Sigmoid colon (tissue), 7 donors: ENCODE data around the gene GFM2. TPM values are rescaled to one million over a fixed set of nuclear protein-coding genes. Genes with fewer than 3 reads are reported as not detected.

ENCODE experiments used
- DNase-seq: peaks from one replicate; pipeline ENCODE4 v3.0.0-alpha.2; 2019
- H3K27ac ChIP-seq, 4 donors: fragments of 200-600 bp; sonication (generic); one replicate each; pipeline ENCODE4 v1.5.1; 2016 to 2019; ENCODE audit warnings: mild to moderate bottlenecking in 1 of 4
- H3K27me3 ChIP-seq, 3 donors: fragments of 200-600 bp; sonication (generic); one replicate each; pipeline ENCODE4 v1.5.1; 2019; ENCODE audit warnings: mild to moderate bottlenecking in 1 of 3
- H3K36me3 ChIP-seq, 4 donors: fragments of 200-600 bp; sonication (generic); one replicate each; pipeline ENCODE4 v1.5.1; 2016 to 2019
- H3K4me1 ChIP-seq, 4 donors: fragments of 200-600 bp; sonication (generic); one replicate each; pipeline ENCODE4 v1.5.1; 2017 to 2019
- H3K4me3 ChIP-seq, 4 donors: fragments of 200-600 bp; sonication (generic); one replicate each; pipeline ENCODE4 v1.5.1; 2017 to 2019; ENCODE audit warnings: mild to moderate bottlenecking in 2 of 4, moderate library complexity in 1 of 4
- H3K9me3 ChIP-seq, 4 donors: fragments of 200-600 bp in 3 of 4; sonication (generic) in 3 of 4; one replicate each; pipeline versions ENCODE4 v1.5.1 to v1.6.1; 2013 to 2019
- CTCF ChIP-seq, 4 experiments: fragments of 450-650 bp in 3 of 4; fragments of 200-600 bp in 1 of 4; IDR thresholded peaks; one replicate each; pipeline ENCODE4 v1.5.1; 2016 to 2019; ENCODE audit warnings: antibody characterized with exemption in 4 of 4, mild to moderate bottlenecking in 3 of 4, moderate library complexity in 2 of 4
- EP300 ChIP-seq, 4 donors: sonication (generic); formaldehyde crosslinking; IDR thresholded peaks; one replicate each; pipeline ENCODE4 v1.6.1; 2017; ENCODE audit warnings: antibody characterized with exemption in 4 of 4
- POLR2A ChIP-seq, 2 donors: fragments of 450-650 bp; IDR thresholded peaks; one replicate each; pipeline ENCODE4 v1.6.1; 2016; ENCODE audit warnings: antibody characterized with exemption in 2 of 2, mild to moderate bottlenecking in 2 of 2, moderate library complexity in 2 of 2
- POLR2AphosphoS5 ChIP-seq, 4 donors: sonication (generic); formaldehyde crosslinking; IDR thresholded peaks; one replicate each; pipeline ENCODE4 v1.6.1; 2017; ENCODE audit warnings: antibody characterized with exemption in 4 of 4
- WGBS, 2 donors: extraction: QIAGEN DNeasy Blood & Tissue Kit; methylation state at CpG; one replicate each; pipeline ENCODE4 v1.1.7; 2013; 5-methylcytosine and 5-hydroxymethylcytosine counted together
- intact Hi-C: fragments of 100-400 bp; cut with DNase I; formaldehyde crosslinking; loops from one replicate; pipeline ENCODE4 v1.15.1; 2023
- polyA plus RNA-seq, 3 donors: library from polyadenylated mRNA; stranded (reverse); fragments of 200-250 nt; gene quantifications; one replicate each; pipeline ENCODE4 v1.2.3, GENCODE V29; 2013
- total RNA-seq, 4 donors: library from RNA; depleted of rRNA; stranded (reverse); fragments of >200 nt; gene quantifications; one replicate each; pipeline ENCODE4 v1.1.0, GENCODE V29; 2016
- donor health status: healthy with polysubstance abuse.
- donor health status: Bipolar disorder and iron deficiency.
- donor health status: healthy.

Gene GFM2
- total and polyA plus RNA-seq, 7 donors: 15.3 to 26.1 (median 17.6) TPM

GRCh38 chr5:74736759-74737158 is 30.2 kb downstream of the GFM2 start:
- no peaks in the 10 kb centered on the region for H3K9me3 ChIP-seq
- no peak for DNase-seq
- TF ChIP-seq POLR2A (IDR thresholded peaks at IDR 0.05) (no peak), POLR2AphosphoS5 (IDR thresholded peaks at IDR 0.05) (no peak), EP300 (IDR thresholded peaks at IDR 0.05) (no peak)
- no peaks in the 10 kb centered on the region for H3K4me1 ChIP-seq
- no peak overlapping the region for H3K27ac ChIP-seq
- WGBS, 2 donors: 94 to 98% methylated on average over 6 of the region's 6 CpGs
- no peaks in the 10 kb centered on the region for H3K27me3 ChIP-seq
- peaks cover 0 to 92% (median 29%) of the 10 kb centered on the region in 4 donors for H3K36me3 ChIP-seq
- intact Hi-C loops: no loop called here
- H3K4me3 ChIP-seq: no peak overlapping the region

- WGBS, 2 donors: 95 to 97% methylated on average over 1 of the region's 1 CpG
- Histone ChIP-seq H3K9me3 (no peaks in the 10 kb centered on the region), H3K27me3 (no peaks in the 10 kb centered on the region), H3K4me1 (no peaks in the 10 kb centered on the region), H3K4me3 (no peak overlapping the region), H3K36me3 (peaks cover 3 to 100% (median 34%) of the 10 kb centered on the region in 4 donors), H3K27ac (no peak overlapping the region)
- intact Hi-C loops: no loop called here
- no peak for DNase-seq
- TF ChIP-seq POLR2AphosphoS5 (IDR thresholded peaks at IDR 0.05): no peak
- no peak for TF ChIP-seq POLR2A (IDR thresholded peaks at IDR 0.05)
- no peak for TF ChIP-seq CTCF (IDR thresholded peaks at IDR 0.05)
- no peak for TF ChIP-seq EP300 (IDR thresholded peaks at IDR 0.05)
These were observed 41.6 kb downstream of the GFM2 start for GRCh38 chr5:74725331-74725730.

GRCh38 chr5:74722271-74722670 is 44.6 kb downstream of the GFM2 start:
- intact Hi-C loops: no loop called here
- Histone ChIP-seq H3K4me1 (no peaks in the 10 kb centered on the region), H3K9me3 (no peaks in the 10 kb centered on the region), H3K27ac (no peak overlapping the region), H3K36me3 (peaks cover 8 to 97% (median 39%) of the 10 kb centered on the region in 4 donors), H3K4me3 (no peak overlapping the region), H3K27me3 (no peaks in the 10 kb centered on the region)
- WGBS, 2 donors: 17 to 65% methylated on average over 1 of the region's 1 CpG
- TF ChIP-seq CTCF (IDR thresholded peaks at IDR 0.05) (no peak), POLR2AphosphoS5 (IDR thresholded peaks at IDR 0.05) (no peak), POLR2A (IDR thresholded peaks at IDR 0.05) (no peak), EP300 (IDR thresholded peaks at IDR 0.05) (no peak)
- no peak for DNase-seq

GRCh38 chr5:74717596-74717995 is 49.3 kb downstream of the GFM2 start:
- Histone ChIP-seq H3K9me3 (no peaks in the 10 kb centered on the region), H3K4me1 (no peaks in the 10 kb centered on the region), H3K4me3 (no peak overlapping the region), H3K27me3 (no peaks in the 10 kb centered on the region), H3K27ac (no peak overlapping the region), H3K36me3 (peaks cover 8 to 81% (median 27%) of the 10 kb centered on the region in 4 donors)
- 6 to 34% methylated on average over 1 of the region's 1 CpG for WGBS, 2 donors
- no peak for TF ChIP-seq POLR2AphosphoS5 (IDR thresholded peaks at IDR 0.05)
- no peak for TF ChIP-seq POLR2A (IDR thresholded peaks at IDR 0.05)
- intact Hi-C loops: no loop called here
- DNase-seq: no peak

- H3K27ac ChIP-seq: no peak overlapping the region
- 90 to 93% methylated on average over 4 of the region's 4 CpGs for WGBS, 2 donors
- no peak overlapping the region for H3K4me3 ChIP-seq
- H3K27me3 ChIP-seq: no peaks in the 10 kb centered on the region
- no peak for DNase-seq
- H3K4me1 ChIP-seq: no peaks in the 10 kb centered on the region
- TF ChIP-seq POLR2AphosphoS5 (IDR thresholded peaks at IDR 0.05): no peak
- H3K9me3 ChIP-seq: no peaks in the 10 kb centered on the region
- intact Hi-C loops: no loop called here
- peaks cover 6 to 82% (median 18%) of the 10 kb centered on the region in 4 donors for H3K36me3 ChIP-seq
These were observed 73.7 kb downstream of the GFM2 start for GRCh38 chr5:74693191-74693590.

- 67 to 81% methylated on average over 5 of the region's 5 CpGs for WGBS, 2 donors
- H3K27me3 ChIP-seq: no peaks in the 10 kb centered on the region
- H3K27ac ChIP-seq: no peak overlapping the region
- H3K4me3 ChIP-seq: no peak overlapping the region
- peaks cover 0 to 32% (median 2%) of the 10 kb centered on the region in 4 donors for H3K36me3 ChIP-seq
- H3K4me1 ChIP-seq: peaks cover 0 to 22% (median 16%) of the 10 kb centered on the region in 4 donors
- no peak for DNase-seq
- intact Hi-C loops: loop anchor here (10.0 kb wide), 1 partner anchor 368 kb away; the partner anchor contains the start of gene GCNT4
- TF ChIP-seq POLR2AphosphoS5 (IDR thresholded peaks at IDR 0.05) (no peak), POLR2A (IDR thresholded peaks at IDR 0.05) (no peak), EP300 (IDR thresholded peaks at IDR 0.05) (no peak), CTCF (IDR thresholded peaks at IDR 0.05) (no peak)
- H3K9me3 ChIP-seq: no peaks in the 10 kb centered on the region
These were observed 79.8 kb downstream of the GFM2 start for GRCh38 chr5:74686962-74687751.
